ENCODE measurements around the gene FAM169A.
"Not testable (repeated sequence)": the region's sequence is repeated elsewhere in the genome, so short reads cannot be mapped to it uniquely, and the experiment has no call there.

The FAM169A gene, protein sequence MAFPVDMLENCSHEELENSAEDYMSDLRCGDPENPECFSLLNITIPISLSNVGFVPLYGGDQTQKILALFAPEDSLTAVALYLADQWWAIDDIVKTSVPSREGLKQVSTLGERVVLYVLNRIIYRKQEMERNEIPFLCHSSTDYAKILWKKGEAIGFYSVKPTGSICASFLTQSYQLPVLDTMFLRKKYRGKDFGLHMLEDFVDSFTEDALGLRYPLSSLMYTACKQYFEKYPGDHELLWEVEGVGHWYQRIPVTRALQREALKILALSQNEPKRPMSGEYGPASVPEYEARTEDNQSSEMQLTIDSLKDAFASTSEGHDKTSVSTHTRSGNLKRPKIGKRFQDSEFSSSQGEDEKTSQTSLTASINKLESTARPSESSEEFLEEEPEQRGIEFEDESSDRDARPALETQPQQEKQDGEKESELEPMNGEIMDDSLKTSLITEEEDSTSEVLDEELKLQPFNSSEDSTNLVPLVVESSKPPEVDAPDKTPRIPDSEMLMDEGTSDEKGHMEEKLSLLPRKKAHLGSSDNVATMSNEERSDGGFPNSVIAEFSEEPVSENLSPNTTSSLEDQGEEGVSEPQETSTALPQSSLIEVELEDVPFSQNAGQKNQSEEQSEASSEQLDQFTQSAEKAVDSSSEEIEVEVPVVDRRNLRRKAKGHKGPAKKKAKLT

DNA sequence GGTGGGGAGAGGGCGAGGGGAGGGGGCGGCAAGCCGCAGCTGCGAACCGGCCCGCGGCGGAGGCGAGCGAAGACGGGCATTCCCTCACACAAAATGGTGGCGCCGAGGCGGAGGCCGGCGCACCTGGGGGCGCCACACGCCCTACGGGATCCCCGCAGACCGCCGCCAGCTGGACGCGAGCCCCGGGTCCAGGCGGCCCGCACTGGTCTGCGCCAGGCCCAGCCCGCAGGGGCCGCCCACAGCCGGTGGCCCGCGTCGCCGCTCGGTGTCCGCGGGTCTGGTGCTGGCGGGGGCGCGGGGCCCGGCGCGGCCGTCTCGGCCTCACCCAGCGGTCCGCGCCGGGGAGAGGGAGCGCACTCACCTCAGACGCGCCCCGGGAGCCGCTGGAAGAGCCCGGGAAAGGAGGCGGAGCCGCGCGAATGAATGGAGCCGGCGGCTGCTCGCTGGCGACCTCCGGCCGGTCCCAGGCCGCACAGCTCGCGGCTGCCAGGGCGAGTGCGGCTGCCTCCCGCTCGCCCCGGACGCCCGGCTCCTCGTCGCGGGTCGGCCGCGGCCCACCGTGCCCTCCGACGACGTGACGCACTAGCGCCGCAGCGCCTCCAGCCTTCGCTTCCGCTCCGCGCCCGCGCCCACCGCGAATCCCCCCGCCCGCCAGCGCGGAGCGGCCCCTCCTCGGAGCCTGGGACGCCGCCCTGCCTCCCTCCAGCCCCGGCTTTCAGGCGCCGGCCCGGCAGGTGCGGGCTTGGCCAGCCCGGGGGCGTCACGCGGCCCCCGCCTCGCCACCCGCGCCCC is at the start of gene FAM169A:
FAM169A (minus strand) TSS at position 584 of the 792 bp plus-strand sequence. CDS start 24,711 bp downstream, outside the sequence.
- peak; percentile 51 for DNase-seq

DNA sequence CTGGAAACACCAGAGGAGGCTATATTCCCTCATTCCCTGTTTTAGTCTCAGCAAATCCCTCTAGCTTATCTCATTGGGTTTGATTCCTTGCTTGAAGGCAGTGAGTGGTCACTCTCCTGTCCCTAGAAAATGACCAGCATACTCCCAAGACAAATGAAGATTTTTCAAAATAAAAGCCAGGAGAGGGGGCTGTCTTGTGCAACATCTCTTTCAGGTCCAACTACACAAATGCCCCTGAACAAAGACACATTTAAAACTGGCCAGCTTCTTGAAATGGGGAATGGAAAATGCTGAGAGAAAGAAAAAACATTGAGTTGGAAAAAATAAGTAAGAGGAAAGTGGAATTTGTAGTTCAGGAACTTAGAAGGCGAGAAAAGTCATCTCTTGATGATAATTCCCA is 49.3 kb upstream of the FAM169A start:
- no peak for DNase-seq

DNA sequence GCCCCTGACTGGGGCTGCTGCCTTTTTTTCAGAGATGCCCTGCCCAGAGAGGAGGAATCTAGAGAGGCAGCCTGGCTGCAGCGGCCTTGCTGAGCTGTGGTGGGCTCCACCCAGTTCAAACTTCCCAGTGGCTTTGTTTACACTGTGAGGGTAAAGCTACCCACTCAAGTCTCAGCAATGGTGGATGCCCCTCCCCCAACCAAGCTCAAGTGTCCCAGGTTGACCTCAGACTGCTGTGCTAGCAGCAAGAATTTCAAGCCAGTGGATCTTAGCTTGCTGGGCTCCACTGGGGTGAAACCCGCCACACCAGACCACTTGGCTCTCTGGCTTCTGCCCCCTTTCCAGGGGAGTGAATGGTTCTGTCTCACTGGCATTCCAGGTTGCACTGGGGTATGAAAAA is 45.2 kb upstream of the FAM169A start:
- not testable (repeated sequence) for DNase-seq

DNA sequence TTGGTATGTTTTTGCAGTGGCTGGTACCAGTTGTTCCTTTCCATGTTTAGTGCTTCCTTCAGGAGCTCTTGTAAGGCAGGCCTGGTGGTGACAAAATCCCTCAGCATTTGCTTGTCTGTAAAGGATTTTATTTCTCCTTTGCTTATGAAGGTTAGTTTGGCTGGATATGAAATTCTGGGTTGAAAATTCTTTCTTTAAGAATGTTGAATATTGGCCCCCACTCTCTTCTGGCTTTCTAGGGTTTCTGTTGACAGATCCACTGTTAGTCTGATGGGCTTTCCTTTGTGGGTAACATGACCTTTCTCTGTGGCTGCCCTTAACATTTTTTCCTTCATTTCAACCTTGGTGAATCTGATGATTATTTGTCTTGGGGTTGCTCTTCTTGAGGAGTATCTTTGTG is 43.7 kb upstream of the FAM169A start:
- DNase-seq: not testable (repeated sequence)

DNA sequence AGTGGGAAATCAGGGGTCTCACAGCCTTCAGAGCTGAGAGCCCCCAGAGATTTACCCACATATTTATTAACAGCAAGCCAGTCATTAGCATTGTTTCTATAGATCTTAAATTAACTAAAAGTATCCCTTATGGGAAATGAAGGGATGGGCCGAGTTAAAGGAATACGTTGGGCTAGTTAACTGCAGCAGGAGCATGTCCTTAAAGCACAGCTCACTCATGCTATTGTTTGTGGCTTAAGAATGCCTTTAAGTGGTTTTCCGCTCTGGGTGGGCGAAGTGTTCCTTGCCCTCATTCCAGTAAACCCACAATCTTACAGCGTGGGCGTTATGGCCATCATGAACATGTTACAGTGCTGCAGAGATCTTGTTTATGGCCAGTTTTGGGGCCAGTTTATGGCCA is 42.0 kb upstream of the FAM169A start:
- DNase-seq: not testable (repeated sequence)

DNA sequence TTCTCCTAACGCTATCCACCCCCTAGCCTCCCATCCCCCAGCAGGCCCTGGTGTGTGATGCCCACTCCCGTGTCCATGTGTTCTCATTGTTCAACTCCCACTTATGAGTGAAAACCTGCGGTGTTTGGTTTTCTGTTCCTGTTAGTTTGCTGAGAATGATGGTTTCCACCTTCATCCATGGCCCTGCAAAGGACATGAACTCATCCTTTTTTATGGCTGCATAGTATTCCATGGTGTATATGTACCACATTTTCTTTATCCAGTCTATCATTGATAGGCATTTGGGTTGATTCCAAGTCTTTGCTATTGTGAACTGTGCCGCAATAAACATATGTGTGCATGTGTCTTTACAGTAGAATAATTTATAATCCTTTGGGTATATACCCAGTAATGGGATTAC is 38.5 kb upstream of the FAM169A start:
- not testable (repeated sequence) for DNase-seq

DNA sequence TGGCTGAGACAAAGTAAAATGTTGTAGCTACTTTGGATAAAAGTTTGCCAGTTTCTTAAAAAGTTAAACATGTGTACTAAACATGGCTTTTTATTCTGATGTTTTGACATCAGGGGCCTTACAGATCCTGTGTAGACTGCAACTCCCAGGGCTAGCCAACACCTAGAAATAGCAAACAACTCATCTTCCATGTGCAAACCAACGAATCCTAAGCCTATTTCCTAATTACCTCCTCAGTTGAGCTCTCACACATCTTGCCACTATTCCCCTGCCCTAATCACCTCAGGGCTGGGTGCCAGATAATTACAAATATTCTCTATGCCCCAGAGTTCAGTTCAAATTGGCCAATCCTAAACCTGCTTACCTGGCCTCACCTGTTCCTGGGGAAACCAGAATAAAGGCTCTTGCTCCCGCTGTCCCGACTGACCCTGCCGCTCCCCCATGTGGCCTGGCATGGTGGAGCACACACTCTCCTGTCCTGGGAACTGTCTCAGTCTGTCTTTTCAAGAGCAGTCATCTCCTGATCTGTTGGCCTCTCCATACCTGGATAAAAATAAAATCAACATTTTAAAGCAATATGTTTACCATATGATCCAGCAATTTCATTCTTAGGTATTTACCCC is 37.1 kb upstream of the FAM169A start:
- DNase-seq: peak; percentile 32

DNA sequence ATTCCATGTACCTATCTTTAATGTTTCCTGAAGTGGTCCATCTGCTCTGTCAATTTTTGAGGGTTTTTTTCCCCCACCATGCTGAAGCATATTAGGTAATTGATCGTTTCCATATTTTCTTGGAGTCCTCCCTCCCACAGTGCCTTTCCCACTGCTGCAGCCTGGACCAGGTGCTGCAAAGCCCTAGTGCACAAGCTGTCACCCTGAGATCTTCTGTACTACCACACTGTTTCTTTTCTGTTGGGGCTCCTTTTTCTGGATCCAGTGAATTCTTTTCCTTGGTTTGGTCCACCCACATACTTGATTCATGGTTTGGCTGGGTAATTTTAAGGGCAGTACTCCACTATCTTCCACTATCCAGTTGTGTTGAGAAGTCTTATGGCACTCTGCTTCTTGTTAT is 30.9 kb upstream of the FAM169A start:
- no peak for DNase-seq

DNA sequence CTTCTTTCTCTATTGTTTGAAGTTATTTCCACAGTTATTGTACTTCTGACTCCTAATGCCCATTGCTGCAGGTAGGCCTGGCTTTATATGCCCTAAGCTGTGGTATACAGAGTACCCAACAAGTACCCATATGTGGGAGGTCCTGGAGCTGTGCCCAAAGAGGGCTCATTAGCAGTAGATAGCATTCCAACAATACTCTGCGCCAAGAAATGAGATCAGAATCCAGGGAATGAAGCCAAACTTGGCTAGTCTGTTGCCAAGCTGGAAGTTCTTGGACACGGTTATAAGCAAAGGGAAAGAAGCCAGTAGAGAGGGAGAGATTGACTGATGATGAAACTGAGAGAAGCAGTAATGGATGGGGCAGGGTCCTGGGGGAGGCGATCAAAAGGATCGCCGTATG is 29.7 kb upstream of the FAM169A start:
- DNase-seq: peak; percentile 49

DNA sequence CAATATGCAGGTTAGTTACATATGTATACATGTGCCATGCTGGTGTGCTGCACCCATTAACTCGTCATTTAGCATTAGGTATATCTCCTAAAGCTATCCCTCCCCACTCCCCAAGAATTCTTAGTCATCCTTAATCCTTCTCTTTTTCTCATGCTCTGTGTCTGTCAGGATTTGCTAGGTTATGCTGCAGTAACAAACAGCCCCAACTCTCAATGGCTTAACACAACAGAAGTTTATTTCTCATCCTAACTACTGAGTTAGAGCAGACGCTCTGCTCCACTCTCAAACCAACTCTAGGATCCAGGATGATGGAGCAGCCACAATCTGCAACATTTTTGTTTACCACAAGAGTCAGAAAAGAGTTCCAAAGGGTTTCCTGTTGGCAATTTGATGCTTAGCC is 28.2 kb upstream of the FAM169A start:
- DNase-seq: no peak

DNA sequence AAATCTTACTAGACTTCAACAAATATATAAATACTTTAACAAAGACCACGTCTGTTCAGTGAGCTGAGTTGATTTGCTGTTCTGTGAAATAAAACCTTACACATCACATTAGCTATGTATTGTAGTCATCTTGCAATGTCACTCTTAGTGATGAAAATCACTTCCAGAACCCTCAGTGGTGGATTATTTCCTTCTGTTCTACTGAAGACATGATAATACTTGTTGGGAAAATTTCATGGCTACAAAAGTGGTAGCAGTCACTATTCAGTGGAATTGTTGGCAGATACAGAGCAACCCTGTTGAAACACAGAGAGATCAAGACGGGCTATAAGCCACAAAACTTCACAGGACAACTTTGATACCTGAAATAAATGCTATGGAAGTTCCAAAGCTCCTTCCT is 26.7 kb upstream of the FAM169A start:
- DNase-seq: no peak

DNA sequence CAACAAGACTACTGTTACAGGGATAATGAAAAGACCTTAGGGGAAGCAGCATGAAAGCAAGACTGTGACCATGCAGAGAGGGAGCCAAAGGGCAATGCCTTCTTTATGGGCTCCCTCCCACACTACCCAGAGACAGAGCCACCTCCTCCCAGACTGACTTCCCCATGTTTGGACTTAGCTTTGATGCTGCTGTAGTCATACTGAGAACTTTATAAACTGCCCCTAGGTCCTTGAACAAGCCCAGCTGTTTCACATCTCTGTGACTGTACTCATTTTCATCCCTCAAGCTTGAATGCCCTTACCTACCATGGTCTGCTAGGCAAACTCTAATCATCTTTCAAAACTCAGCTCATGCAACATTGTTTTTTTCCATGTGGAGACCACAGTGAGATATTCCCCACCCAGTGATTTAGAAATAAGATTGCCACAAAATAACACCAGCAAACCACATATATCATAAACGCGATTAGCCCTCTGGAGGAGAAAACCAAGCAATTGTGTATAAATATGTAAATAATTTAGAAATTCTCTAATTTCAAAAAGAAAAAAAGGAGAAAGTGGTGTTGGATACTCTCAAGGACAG is 23.4 kb upstream of the FAM169A start:
- DNase-seq: no peak

DNA sequence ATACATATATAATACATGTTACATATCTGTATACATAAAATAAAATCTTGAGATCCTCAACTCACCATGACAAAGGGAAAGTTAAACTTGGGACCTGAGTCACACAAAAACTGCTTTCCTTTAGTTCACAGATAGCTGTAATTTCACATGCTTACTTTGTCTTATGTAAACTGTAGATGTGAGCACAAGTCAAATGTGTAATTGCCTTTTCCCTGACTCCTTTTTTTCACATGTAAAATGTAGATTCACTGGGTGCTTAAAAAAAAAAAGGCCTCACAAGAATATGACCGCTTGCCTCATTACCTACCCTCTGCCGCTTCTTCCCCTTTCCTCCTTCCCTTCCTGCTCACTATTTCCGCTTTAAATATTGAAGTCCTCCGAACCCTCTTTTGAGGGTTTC is 21.9 kb upstream of the FAM169A start:
- DNase-seq: no peak

DNA sequence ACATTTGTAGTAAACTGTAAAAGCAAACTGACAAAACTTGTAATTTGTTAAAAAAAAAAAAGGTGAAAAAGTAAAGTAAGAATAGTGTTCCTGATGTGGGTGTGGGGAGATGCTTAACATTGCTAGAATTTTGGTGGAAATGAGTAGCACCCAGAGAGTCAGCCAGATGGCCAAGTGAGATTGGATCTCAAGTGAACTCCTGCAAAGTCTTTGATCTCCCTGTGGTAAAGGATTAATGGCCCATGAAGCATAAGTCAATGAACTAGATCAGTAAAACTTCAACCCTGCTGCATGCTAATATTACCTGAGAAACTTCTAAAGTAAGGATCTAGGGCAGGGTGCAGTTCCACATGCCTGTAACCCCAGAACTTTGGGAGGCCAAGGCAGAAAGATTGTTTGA is 19.0 kb upstream of the FAM169A start:
- no peak for DNase-seq

DNA sequence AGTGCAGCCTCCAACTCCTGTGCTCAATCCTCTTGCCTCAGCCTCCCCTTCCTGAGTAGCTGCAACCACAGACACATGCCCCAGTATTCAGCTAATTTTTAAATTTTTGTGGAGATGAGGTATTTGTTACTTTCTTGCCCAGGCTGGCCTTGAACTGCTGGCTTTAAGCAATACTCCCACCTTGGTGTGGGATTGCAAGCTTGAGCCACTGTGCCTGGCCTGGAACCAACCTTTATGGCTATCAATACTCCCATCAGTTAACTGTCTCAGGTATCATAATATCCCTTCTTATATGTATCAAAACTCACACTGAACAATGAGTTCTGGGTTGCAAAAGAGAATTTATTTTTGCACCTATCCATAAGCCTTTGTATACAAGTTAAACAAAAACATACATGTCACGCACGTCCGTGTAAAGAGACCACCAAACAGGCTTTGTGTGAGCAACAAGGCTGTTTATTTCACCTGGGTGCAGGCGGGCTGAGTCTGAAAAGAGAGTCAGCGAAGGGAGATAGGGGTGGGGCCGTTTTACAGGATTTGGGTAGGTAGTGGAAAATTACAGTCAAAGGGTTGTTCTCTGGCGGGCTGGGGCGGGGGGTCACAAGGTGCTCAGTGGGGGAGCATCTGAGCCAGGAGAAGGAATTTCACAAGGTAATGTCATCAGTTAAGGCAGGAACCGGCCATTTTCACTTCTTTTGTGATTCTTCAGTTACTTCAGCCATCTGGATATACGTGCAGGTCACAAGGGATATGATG is 16.4 kb upstream of the FAM169A start:
- not testable (repeated sequence) for DNase-seq

DNA sequence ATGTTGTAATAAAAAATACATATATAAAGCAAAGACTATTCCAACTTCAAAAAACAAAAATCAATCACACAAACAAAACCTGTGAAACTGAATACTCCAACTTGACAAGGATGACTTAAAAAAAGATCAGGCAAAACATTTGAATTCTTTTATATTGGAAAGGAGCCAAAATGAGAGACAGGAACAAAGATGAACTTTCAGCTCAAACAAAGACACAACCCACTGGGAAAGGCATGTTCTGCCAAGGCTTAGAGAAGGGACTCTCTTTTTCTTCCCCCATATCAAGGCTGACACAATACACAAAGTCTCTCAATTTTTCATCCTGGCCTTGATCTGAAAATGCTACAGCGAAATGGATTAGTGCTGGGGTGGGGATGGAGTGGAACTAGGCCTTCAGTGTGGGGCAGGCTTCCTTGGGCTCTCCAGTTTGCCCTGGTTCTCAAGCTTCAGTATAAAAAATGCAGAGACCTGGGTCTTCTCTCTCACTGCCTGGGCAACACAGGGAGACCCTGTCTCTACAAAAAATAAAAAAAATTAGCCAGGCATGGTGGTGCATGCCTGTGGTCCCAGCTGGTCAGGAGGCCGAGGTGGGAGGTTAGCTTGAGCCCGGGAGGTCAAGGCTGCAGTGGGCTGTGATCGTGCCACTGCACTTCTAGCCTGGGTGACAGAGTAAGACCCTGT is 11.6 kb upstream of the FAM169A start:
- peak; percentile 1 for DNase-seq

DNA sequence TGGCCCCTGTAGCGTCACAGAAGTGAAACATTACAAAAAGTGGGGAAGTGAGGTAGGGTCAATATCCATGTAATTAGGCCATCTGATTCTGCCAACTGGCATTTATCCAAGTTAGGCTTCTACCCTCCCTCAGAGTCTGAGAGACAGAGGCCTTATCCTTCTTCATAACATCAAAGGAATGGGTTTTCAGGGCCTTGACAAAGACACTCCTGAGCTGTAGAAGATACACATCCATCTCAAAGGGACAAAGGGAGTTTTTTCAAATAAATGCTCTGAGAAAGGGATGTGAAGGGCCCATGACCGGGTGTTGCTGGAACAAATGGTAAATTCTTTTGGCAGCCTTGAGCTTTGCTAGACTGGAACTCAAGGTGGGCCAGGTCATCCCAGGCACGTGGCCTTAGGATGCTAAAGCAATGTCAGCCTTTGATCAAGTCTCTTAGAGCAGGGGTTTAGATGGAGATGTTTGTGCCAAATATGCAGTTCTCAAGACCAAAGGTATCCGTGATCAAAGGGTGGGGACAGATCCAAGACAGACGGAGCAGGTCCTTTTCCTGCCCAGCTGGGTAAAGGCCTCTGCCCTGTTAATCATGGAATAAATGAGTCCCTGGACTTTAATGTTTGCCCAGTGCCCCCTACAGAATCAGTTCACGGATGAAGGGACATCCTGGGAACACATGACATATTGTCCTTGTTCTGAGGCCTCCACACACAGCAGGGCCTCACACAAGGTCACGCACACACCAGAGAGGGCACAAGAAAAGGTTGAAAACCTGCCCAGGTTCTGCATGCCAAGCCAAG is 10.0 kb upstream of the FAM169A start:
- DNase-seq: no peak

DNA sequence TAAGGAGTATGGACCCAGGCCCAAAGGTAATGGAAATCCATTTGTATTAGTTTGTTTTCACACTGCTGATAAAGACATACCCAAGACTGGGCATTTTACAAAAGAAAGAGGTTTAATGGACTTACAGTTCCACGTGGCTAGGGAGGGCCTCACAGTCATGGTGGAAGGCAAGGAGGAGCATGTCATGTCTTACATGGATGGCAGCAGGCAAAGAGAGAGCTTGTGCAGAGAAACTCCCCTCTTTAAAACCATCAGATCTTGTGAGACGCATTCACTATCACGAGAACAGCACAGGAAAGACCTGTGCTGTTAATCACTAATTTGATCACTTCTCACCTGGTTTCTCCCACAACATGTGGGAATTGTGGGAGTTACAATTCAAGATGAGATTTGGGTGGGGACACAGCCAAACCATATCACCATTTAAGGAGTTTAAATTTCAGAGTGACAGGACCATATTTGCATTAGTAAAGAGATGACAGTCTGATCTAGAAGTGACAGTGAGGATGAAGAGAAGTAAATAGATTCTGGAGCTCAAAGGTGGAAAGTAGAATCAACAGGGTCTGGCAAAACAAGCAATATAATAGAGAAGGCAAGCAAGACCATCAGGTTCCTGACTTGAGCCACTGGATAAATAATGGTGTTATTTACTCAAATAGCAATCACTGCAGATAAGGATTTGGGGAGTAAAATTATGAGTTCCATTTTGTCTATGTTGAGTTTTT is 7.5 kb upstream of the FAM169A start:
- no peak for DNase-seq

DNA sequence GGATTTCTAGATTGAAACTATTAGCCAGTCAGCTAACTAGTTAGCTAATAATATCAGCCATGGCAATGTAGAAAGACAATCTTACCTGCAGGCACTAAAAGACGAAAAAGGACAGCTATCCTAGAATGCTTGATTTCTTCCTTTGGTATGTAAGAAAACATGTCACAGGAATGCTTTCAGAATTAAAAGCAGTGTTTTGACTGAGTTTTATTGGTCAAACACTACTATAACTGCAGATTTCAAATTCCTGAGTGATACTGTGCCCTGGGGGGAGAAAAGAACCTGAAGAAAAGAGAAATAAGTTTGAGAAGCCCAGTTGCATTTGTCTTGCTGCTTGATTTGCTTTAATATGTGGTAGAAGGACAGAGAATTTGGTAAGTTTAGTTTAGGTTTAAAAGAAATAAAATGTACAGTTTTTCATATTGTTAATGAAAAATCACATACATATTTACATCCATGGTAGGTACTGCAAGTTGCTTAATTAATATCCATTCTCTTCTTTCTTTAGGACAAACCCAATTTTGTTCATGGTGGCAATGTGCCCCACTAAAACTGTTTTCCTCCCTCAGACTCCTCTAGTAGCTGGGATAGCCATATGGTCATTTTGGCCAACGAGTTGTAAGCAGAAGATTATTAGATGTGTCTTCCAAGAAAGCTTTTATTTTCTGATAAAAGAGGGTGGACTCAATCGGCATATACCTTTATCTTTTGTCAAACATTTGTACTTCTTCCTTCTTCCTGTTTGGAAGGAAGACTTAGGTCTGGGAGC is 4.3 kb upstream of the FAM169A start:
- no peak for DNase-seq

Measured in COR-L47 (cell line).